ENCODE results near the gene LRFN3. TPM values are rescaled to one million over a fixed set of nuclear protein-coding genes. Genes with fewer than 3 reads are reported as not detected.

LRFN3 gene
- total and polyA plus RNA-seq, 2 of the 4 experiments (the other 2 are of a cell fraction): 0.36 to 4.8 TPM

- no TSS peak for BruUV-seq (replicated peaks)
- 0 out of 2 replicates have a peak overlapping the region, but pooled peaks have one; percentile 79 for H3K4me3 ChIP-seq (ENCODE audit: insufficient read depth, low read depth, low read length)
- H3K36me3 ChIP-seq (ENCODE audit: control insufficient read depth, insufficient read depth, low read length): peaks cover 9% of the 10 kb centered on the region; the same call in 1 of the 2 replicates
- ChIA-PET POLR2A (ENCODE audit: unreplicated experiment) (interaction anchor here (0.5 kb wide), 1 partner anchor 10 kb away, joined by 11 read pairs; no protein-coding TSS in a partner anchor), CTCF (no interaction called here)
- H4K20me1 ChIP-seq (ENCODE audit: insufficient read depth, low read length): no peaks in the 10 kb centered on the region
- ATAC-seq (ENCODE audit: low read depth) (peak; percentile 30), DNase-seq (peak; percentile 51)
- peak overlapping the region; percentile 78 to 90 for H4K8ac ChIP-seq (ENCODE audit: low read depth in 2 of 2, low read length in 2 of 2)
- H3K27me3 ChIP-seq (ENCODE audit: control insufficient read depth, insufficient read depth, low read length): no peaks in the 10 kb centered on the region
- H3K79me1 ChIP-seq (ENCODE audit: low read depth in 1 of 2, low read length in 2 of 2): peaks cover 13 to 29% of the 10 kb centered on the region in 2 experiments; a peak in 3 of 4 replicates
- 0 out of 2 replicates have a peak overlapping the region, but pooled peaks have one; percentile 23 for H3K23ac ChIP-seq (ENCODE audit: low read depth, low read length)
- no peak overlapping the region for H2BK20ac ChIP-seq (ENCODE audit: low read depth, low read length)
- H3K18ac ChIP-seq (ENCODE audit: low read depth, low read length): peak overlapping the region; percentile 46
- H3K14ac ChIP-seq (replicated peaks; ENCODE audit: low read depth, low read length): 0 out of 2 replicates have a peak overlapping the region, but pooled peaks have one; percentile 28
- H2BK15ac ChIP-seq (ENCODE audit: low read depth, low read length): 0 out of 3 replicates have a peak overlapping the region, but pooled peaks have one; percentile 81
- H2AFZ ChIP-seq (replicated peaks; ENCODE audit: low read length, poor library complexity): no peak overlapping the region
- dilution Hi-C loops (cut with HindIII; ENCODE audit: low sequenced_read_pairs, unreplicated experiment): no loop called here
- H2BK5ac ChIP-seq (ENCODE audit: low read depth, low read length, poor library complexity, severe bottlenecking): peak overlapping the region; percentile 82
- H3K4ac ChIP-seq (ENCODE audit: low read depth, low read length): peak overlapping the region; percentile 93
- H3K56ac ChIP-seq (ENCODE audit: extremely low read depth, insufficient read depth, low read length): no peak overlapping the region
- peaks cover 17% of the 10 kb centered on the region for H3K9me1 ChIP-seq (ENCODE audit: insufficient read depth, low read length)
- in situ Hi-C loops (cut with MboI; ENCODE audit: low sequenced_read_pairs): no loop called here
- no peaks in the 10 kb centered on the region for H3K9me3 ChIP-seq (ENCODE audit: control insufficient read depth, insufficient read depth, low read length)
- no peak for TF ChIP-seq NFE2L2 (IDR thresholded peaks at IDR 0.05; ENCODE audit: low read depth, low read length)
- TF ChIP-seq BHLHE40 (IDR thresholded peaks at IDR 0.05; ENCODE audit: low read depth, low read length): no peak
- no peak for TF ChIP-seq ELK1 (IDR thresholded peaks at IDR 0.05; ENCODE audit: borderline replicate concordance, low read depth, low read length)
- TF ChIP-seq CHD1 (IDR thresholded peaks at IDR 0.05; ENCODE audit: low read depth, low read length): no peak
- TF ChIP-seq MAFK (IDR thresholded peaks at IDR 0.05; ENCODE audit: low read depth, low read length): no peak
- TF ChIP-seq MAZ (IDR thresholded peaks at IDR 0.05; ENCODE audit: borderline replicate concordance, low read depth, low read length): no peak
- TF ChIP-seq RFX5 (IDR thresholded peaks at IDR 0.05; ENCODE audit: low read depth, low read length): no peak
- no peak for TF ChIP-seq RAD21 (IDR thresholded peaks at IDR 0.05; ENCODE audit: low read length)
- TF ChIP-seq RCOR1 (IDR thresholded peaks at IDR 0.05; ENCODE audit: insufficient replicate concordance, low read length): no peak
- no peak for TF ChIP-seq SMC3 (IDR thresholded peaks at IDR 0.05; ENCODE audit: low read depth, low read length)
- no peak for TF ChIP-seq FOS (IDR thresholded peaks at IDR 0.05; ENCODE audit: low read depth, low read length)
- no peak for TF ChIP-seq MXI1 (IDR thresholded peaks at IDR 0.05; ENCODE audit: borderline replicate concordance, low read depth, low read length)
- no peak for TF ChIP-seq CTCF (conservative IDR thresholded peaks at IDR 0.05; ENCODE audit: low read depth, low read length)
- no peak for TF ChIP-seq POLR2A (IDR thresholded peaks at IDR 0.05; ENCODE audit: low read depth, low read length)
- no CpG with 5 or more reads among the region's 2 CpGs for WGBS, 2 experiments (ENCODE audit: extremely low coverage in 2 of 2, insufficient read length in 1 of 2)
- H2AK5ac ChIP-seq (ENCODE audit: low read depth, low read length): peak overlapping the region; percentile 72; the same call in 1 of the 2 replicates
- peak overlapping the region; percentile 65 for H3K4me2 ChIP-seq (ENCODE audit: low read depth, low read length)
- H3K27ac ChIP-seq (ENCODE audit: insufficient read depth, low read length): peak overlapping the region; percentile 56
- H3K4me1 ChIP-seq (ENCODE audit: control insufficient read depth, insufficient read depth, low read length): peaks cover 31% of the 10 kb centered on the region
- H4K91ac ChIP-seq (ENCODE audit: insufficient read depth, low read depth, low read length): peak overlapping the region; percentile 57
- H2AK9ac ChIP-seq (replicated peaks; ENCODE audit: low read depth, low read length, poor library complexity): no peak overlapping the region
- intact Hi-C loops (cut with micrococcal nuclease): no loop called here
- H4K5ac ChIP-seq (ENCODE audit: low read depth, low read length): peak overlapping the region; percentile 54
- H2BK120ac ChIP-seq (ENCODE audit: low read depth, low read length): peak overlapping the region; percentile 83
- peak overlapping the region; percentile 68; the same call in 1 of the 2 replicates for H3K9ac ChIP-seq (ENCODE audit: low read depth, low read length)
These were observed 35.0 kb upstream of the LRFN3 start for GRCh38 chr19:35901055-35901644.
